ENCODE measurements around the gene POLD3.
"Not testable (repeated sequence)": the region's sequence is repeated elsewhere in the genome, so short reads cannot be mapped to it uniquely, and the experiment has no call there.

- not testable (repeated sequence) for TF ChIP-seq CTCF (IDR thresholded peaks at IDR 0.05); EZH2 (IDR thresholded peaks at IDR 0.05; ENCODE audit: borderline replicate concordance, insufficient read depth, low read depth, low read length, poor library complexity, severe bottlenecking)
These were observed 66.7 kb downstream of the POLD3 start for GRCh38 chr11:74659124-74659523.

All from B cell (primary cell).